Keratinocyte (primary cell): ENCODE data around the gene PIGH.

Experiments used
- CTCF ChIP-seq, 3 experiments: IDR thresholded peaks in 1 of 3; conservative IDR thresholded peaks in 1 of 3; optimal IDR thresholded peaks in 1 of 3; 2 replicates in 2 of 3; 3 replicates in 1 of 3; pipeline versions ENCODE3 to v1.5.1; 2011; ENCODE audit warnings: low read length in 3 of 3, mild to moderate bottlenecking in 3 of 3, moderate library complexity in 2 of 3, control low read depth in 1 of 3, inconsistent platforms in 1 of 3; ENCODE audit not compliant: insufficient read depth in 2 of 3; ENCODE audit errors: extremely low read depth in 1 of 3
- EZH2 ChIP-seq: IDR thresholded peaks from one replicate; pipeline ENCODE4 v1.6.1; 2012; ENCODE audit warnings: inconsistent platforms, mild to moderate bottlenecking, low read length, moderate library complexity

GRCh38 chr14:67636361-67636919, 36.4 kb upstream of the PIGH start:
- TF ChIP-seq CTCF (optimal IDR thresholded peaks at IDR 0.05 in 1 of 3, IDR thresholded peaks at IDR 0.05 in 1 of 3, conservative IDR thresholded peaks at IDR 0.05 in 1 of 3; ENCODE audit: extremely low read depth in 1 of 3, insufficient read depth in 2 of 3, low read length in 3 of 3), result no peak
- TF ChIP-seq EZH2, result no peak
